Esophagus muscularis mucosa (tissue), 4 donors: ENCODE measurements around the gene KRT71. TPM values are rescaled to one million over a fixed set of nuclear protein-coding genes. Genes with fewer than 3 reads are reported as not detected.
A peak's percentile ranks its signal among the peaks of the same experiment; 100 is the strongest.

Experiments used
- DNase-seq: peaks from one replicate; pipeline ENCODE4 v3.0.0-alpha.2; 2017; ENCODE audit errors: extremely low spot score
- H3K27ac ChIP-seq, 4 donors: fragments of 200-600 bp; sonication (generic); replicated peaks in 1 of 4; 1 replicate in 3 of 4; 2 replicates in 1 of 4; pipeline ENCODE4 v1.5.1; 2016 to 2019; ENCODE audit warnings: mild to moderate bottlenecking in 1 of 4
- H3K27me3 ChIP-seq, 4 donors: fragments of 200-600 bp; sonication (generic); one replicate each; pipeline versions ENCODE4 v1.5.1 to v1.6.0; 2016 to 2019
- H3K36me3 ChIP-seq, 4 donors: fragments of 200-600 bp; sonication (generic); one replicate each; pipeline ENCODE4 v1.5.1; 2016 to 2019
- H3K4me1 ChIP-seq, 4 donors: fragments of 200-600 bp; sonication (generic); one replicate each; pipeline ENCODE4 v1.5.1; 2016 to 2019
- H3K4me3 ChIP-seq, 4 donors: fragments of 200-600 bp; sonication (generic); 1 replicate in 2 of 4; 2 replicates in 2 of 4; pipeline ENCODE4 v1.5.1; 2016 to 2019; ENCODE audit warnings: mild to moderate bottlenecking in 4 of 4, moderate library complexity in 1 of 4
- H3K9me3 ChIP-seq, 4 donors: fragments of 200-600 bp; sonication (generic); 1 replicate in 3 of 4; 2 replicates in 1 of 4; pipeline ENCODE4 v1.5.1; 2016 to 2019
- CTCF ChIP-seq, 3 experiments: fragments of 200-600 bp in 2 of 3; fragments of 450-650 bp in 1 of 3; sonication (generic) in 2 of 3; IDR thresholded peaks; one replicate each; pipeline ENCODE4 v1.5.1; 2017 to 2019; ENCODE audit warnings: antibody characterized with exemption in 3 of 3, mild to moderate bottlenecking in 2 of 3, moderate library complexity in 1 of 3
- EP300 ChIP-seq: sonication (generic); formaldehyde crosslinking; IDR thresholded peaks from one replicate; pipeline ENCODE4 v1.6.1; 2017; ENCODE audit warnings: antibody characterized with exemption
- POLR2A ChIP-seq: fragments of 450-650 bp; IDR thresholded peaks from one replicate; pipeline ENCODE4 v1.6.1; 2017; ENCODE audit warnings: antibody characterized with exemption, moderate library complexity, mild to moderate bottlenecking, low read depth
- POLR2AphosphoS5 ChIP-seq, 2 donors: sonication (generic); formaldehyde crosslinking; IDR thresholded peaks; one replicate each; pipeline ENCODE4 v1.6.1; 2017; ENCODE audit warnings: antibody characterized with exemption in 2 of 2
- WGBS: methylation state at CpG from one replicate; pipeline ENCODE4 v1.1.5; 2018; 5-methylcytosine and 5-hydroxymethylcytosine counted together
- intact Hi-C: fragments of 100-400 bp; cut with DNase I; formaldehyde crosslinking; loops from one replicate; pipeline ENCODE4 v1.15.1; 2023
- total RNA-seq, 4 donors: library from RNA; depleted of rRNA; stranded (reverse); fragments of >200 nt; gene quantifications; one replicate each; pipeline versions ENCODE4 v1.1.0 to v1.2.1, GENCODE V29; 2016

The KRT71 gene
- total RNA-seq, 4 donors from 2014 or later, result not detected

GRCh38 chr12:52523824-52524223, 29.1 kb downstream of the KRT71 start:
- WGBS, result 75% methylated on average over 4 of the region's 4 CpGs
- peak; percentile 66 for DNase-seq
- Histone ChIP-seq H3K27ac (no peak overlapping the region), H3K4me3 (no peak overlapping the region), H3K27me3 (peaks cover 0 to 6% (median 0%) of the 10 kb centered on the region in 4 donors), H3K9me3 (no peaks in the 10 kb centered on the region), H3K36me3 (no peaks in the 10 kb centered on the region), H3K4me1 (peaks cover 0 to 7% (median 0%) of the 10 kb centered on the region in 4 donors)
- TF ChIP-seq POLR2A, result no peak
- TF ChIP-seq POLR2AphosphoS5 (IDR thresholded peaks at IDR 0.05), result no peak
- no peak for TF ChIP-seq CTCF (IDR thresholded peaks at IDR 0.05)
- no peak for TF ChIP-seq EP300
- intact Hi-C loops, result no loop called here

- TF ChIP-seq POLR2A (no peak), CTCF (IDR thresholded peaks at IDR 0.05) (no peak), EP300 (no peak)
- Histone ChIP-seq H3K27me3 (peaks cover 0 to 6% (median 0%) of the 10 kb centered on the region in 4 donors), H3K27ac (no peak overlapping the region), H3K4me3 (no peak overlapping the region), H3K9me3 (no peaks in the 10 kb centered on the region), H3K36me3 (no peaks in the 10 kb centered on the region), H3K4me1 (peaks cover 0 to 7% (median 0%) of the 10 kb centered on the region in 4 donors)
- peak; percentile 82 for DNase-seq
- WGBS, result 80% methylated on average over 10 of the region's 10 CpGs
- intact Hi-C loops, result no loop called here
These were observed 30.5 kb downstream of the KRT71 start for GRCh38 chr12:52522346-52523011.

- DNase-seq, result peak; percentile 89
- Histone ChIP-seq H3K27ac (no peak overlapping the region), H3K27me3 (peaks cover 0 to 6% (median 0%) of the 10 kb centered on the region in 4 donors), H3K4me3 (no peak overlapping the region), H3K36me3 (no peaks in the 10 kb centered on the region), H3K4me1 (peaks cover 0 to 7% (median 0%) of the 10 kb centered on the region in 4 donors), H3K9me3 (no peaks in the 10 kb centered on the region)
- TF ChIP-seq POLR2A (no peak), POLR2AphosphoS5 (IDR thresholded peaks at IDR 0.05) (no peak), EP300 (no peak), CTCF (IDR thresholded peaks at IDR 0.05) (no peak)
- intact Hi-C loops, result no loop called here
- 74% methylated on average over 10 of the region's 10 CpGs for WGBS
These were observed 31.2 kb downstream of the KRT71 start for GRCh38 chr12:52521568-52522266.

DNA sequence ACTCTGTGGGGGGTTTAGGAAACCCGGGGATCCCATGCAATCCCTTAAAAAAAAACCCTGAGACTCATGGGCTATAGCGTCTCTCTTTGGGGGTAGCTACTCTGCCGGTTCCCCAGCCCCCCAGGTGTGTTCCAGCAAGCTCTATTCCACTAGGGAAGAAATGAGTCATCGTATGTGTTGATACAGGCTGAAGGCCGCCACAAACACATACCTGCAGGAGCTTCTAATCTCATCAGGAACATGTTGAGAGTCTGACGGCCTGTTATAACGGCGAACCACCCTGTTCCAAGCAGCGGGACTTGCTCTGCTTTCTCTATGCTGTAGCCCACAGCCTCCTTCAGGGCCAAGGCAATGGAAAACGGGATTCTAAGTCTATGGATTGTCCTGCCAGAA, 31.8 kb downstream of the KRT71 start:
- peak; percentile 86 for DNase-seq
- Histone ChIP-seq H3K9me3 (no peaks in the 10 kb centered on the region), H3K27me3 (peaks cover 0 to 6% (median 0%) of the 10 kb centered on the region in 4 donors), H3K4me1 (peaks cover 0 to 7% (median 0%) of the 10 kb centered on the region in 4 donors), H3K36me3 (no peaks in the 10 kb centered on the region), H3K27ac (no peak overlapping the region), H3K4me3 (no peak overlapping the region)
- 88% methylated on average over 10 of the region's 10 CpGs for WGBS
- TF ChIP-seq POLR2AphosphoS5 (IDR thresholded peaks at IDR 0.05), result no peak
- intact Hi-C loops, result no loop called here

GRCh38 chr12:52519826-52520662, 32.9 kb downstream of the KRT71 start, which contains the start of gene KRT5:
TSS of gene KRT5 (minus strand) at chr12:52520394. CDS start at chr12:52520296, 98 bp downstream.
- DNase-seq, result peak; percentile 82
- intact Hi-C loops, result no loop called here
- no peaks in the 10 kb centered on the region for H3K9me3 ChIP-seq
- TF ChIP-seq CTCF (IDR thresholded peaks at IDR 0.05), result no peak
- no peak for TF ChIP-seq POLR2A
- no peak for TF ChIP-seq EP300
- TF ChIP-seq POLR2AphosphoS5 (IDR thresholded peaks at IDR 0.05), result no peak
- H3K36me3 ChIP-seq, result no peaks in the 10 kb centered on the region
- H3K27me3 ChIP-seq, result peaks cover 0 to 6% (median 0%) of the 10 kb centered on the region in 4 donors
- peaks cover 0 to 7% (median 0%) of the 10 kb centered on the region in 4 donors for H3K4me1 ChIP-seq
- no peak within 1 kb of the TSS for H3K27ac ChIP-seq
- 91% methylated on average over 20 of the region's 29 CpGs for WGBS
- H3K4me3 ChIP-seq, result no peak within 1 kb of the TSS
